ENCODE results near the gene SLC25A30.

The SLC25A30 gene

GRCh38 chr13:45413826-45414307 is 4.3 kb downstream of the SLC25A30 start:
- Histone ChIP-seq H3K27me3 (replicated peaks in 2 of 5; ENCODE audit: control insufficient read depth in 4 of 5, insufficient read depth in 5 of 5, low read length in 4 of 5) (no peaks in the 10 kb centered on the region), H3K4me3 (ENCODE audit: control insufficient read depth in 1 of 7, extremely low read depth in 1 of 7, insufficient read depth in 4 of 7, low read depth in 2 of 7, low read length in 6 of 7) (peak overlapping the region in 1 of 7 experiments; percentile 43), H3K9me3 (ENCODE audit: control extremely low read depth in 1 of 5, control insufficient read depth in 4 of 5, insufficient read depth in 2 of 5, low read depth in 1 of 5, low read length in 4 of 5) (no peaks in the 10 kb centered on the region), H3K27ac (ENCODE audit: insufficient read depth in 1 of 2, low read depth in 1 of 2, low read length in 2 of 2, poor library complexity in 1 of 2, severe bottlenecking in 2 of 2) (no peak overlapping the region), H3K36me3 (ENCODE audit: control insufficient read depth in 4 of 4, insufficient read depth in 4 of 4, low read length in 3 of 4) (peaks cover 6 to 34% (median 24%) of the 10 kb centered on the region in 4 experiments), H3K4me1 (ENCODE audit: control extremely low read depth in 1 of 4, control insufficient read depth in 4 of 4, insufficient read depth in 4 of 4, low read length in 3 of 4) (peaks cover 9 to 53% (median 31%) of the 10 kb centered on the region in 4 experiments)
- 64% methylated on average over 2 of the region's 4 CpGs for WGBS (ENCODE audit: insufficient coverage)
- no peak for DNase-seq
- ChIA-PET CTCF (interaction anchor here (0.7 to 8.9 kb wide), 5 partner anchors 9 to 60 kb away, joined by 3 to 77 read pairs (median 4); no protein-coding TSS in a partner anchor), POLR2A (interaction anchor here (0.6 kb wide), 1 partner anchor 23 kb away, joined by 3 read pairs; no protein-coding TSS in a partner anchor)

- DNase-seq: peak in 2 of 3 donors; percentile 36 to 50
- no CpG with 5 or more reads among the region's 4 CpGs for WGBS (ENCODE audit: insufficient coverage)
- CTCF ChIA-PET: interaction anchor here (1.0 to 8.9 kb wide), 5 partner anchors 8 to 78 kb away, joined by 3 to 77 read pairs (median 10); no protein-coding TSS in a partner anchor
- Histone ChIP-seq H3K36me3 (ENCODE audit: control insufficient read depth in 4 of 4, insufficient read depth in 4 of 4, low read length in 3 of 4) (peaks cover 9 to 48% (median 36%) of the 10 kb centered on the region in 4 experiments), H3K4me1 (ENCODE audit: control extremely low read depth in 1 of 4, control insufficient read depth in 4 of 4, insufficient read depth in 4 of 4, low read length in 3 of 4) (peaks cover 9 to 48% (median 28%) of the 10 kb centered on the region in 4 experiments), H3K27me3 (replicated peaks in 2 of 5; ENCODE audit: control insufficient read depth in 4 of 5, insufficient read depth in 5 of 5, low read length in 4 of 5) (no peaks in the 10 kb centered on the region), H3K9me3 (ENCODE audit: control extremely low read depth in 1 of 5, control insufficient read depth in 4 of 5, insufficient read depth in 2 of 5, low read depth in 1 of 5, low read length in 4 of 5) (no peaks in the 10 kb centered on the region), H3K27ac (ENCODE audit: insufficient read depth in 1 of 2, low read depth in 1 of 2, low read length in 2 of 2, poor library complexity in 1 of 2, severe bottlenecking in 2 of 2) (no peak overlapping the region), H3K4me3 (ENCODE audit: control insufficient read depth in 1 of 7, extremely low read depth in 1 of 7, insufficient read depth in 4 of 7, low read depth in 2 of 7, low read length in 6 of 7) (peak overlapping the region in 1 of 7 experiments; percentile 7)
- POLR2A ChIA-PET: interaction anchor here (0.9 kb wide), 1 partner anchor 10 kb away, joined by 3 read pairs; no protein-coding TSS in a partner anchor
Measured at GRCh38 chr13:45412274-45413049, 5.7 kb downstream of the SLC25A30 start.

GRCh38 chr13:45411631-45412030 is 6.5 kb downstream of the SLC25A30 start:
- ChIA-PET CTCF (interaction anchor here (1.9 to 8.9 kb wide), 4 partner anchors 7 to 40 kb away, joined by 7 to 77 read pairs (median 20); no protein-coding TSS in a partner anchor), POLR2A (no interaction called here)
- Histone ChIP-seq H3K9me3 (ENCODE audit: control extremely low read depth in 1 of 5, control insufficient read depth in 4 of 5, insufficient read depth in 2 of 5, low read depth in 1 of 5, low read length in 4 of 5) (no peaks in the 10 kb centered on the region), H3K4me1 (ENCODE audit: control extremely low read depth in 1 of 4, control insufficient read depth in 4 of 4, insufficient read depth in 4 of 4, low read length in 3 of 4) (peaks cover 9 to 50% (median 28%) of the 10 kb centered on the region in 4 experiments), H3K36me3 (ENCODE audit: control insufficient read depth in 4 of 4, insufficient read depth in 4 of 4, low read length in 3 of 4) (peaks cover 10 to 53% (median 41%) of the 10 kb centered on the region in 4 experiments), H3K27me3 (replicated peaks in 2 of 5; ENCODE audit: control insufficient read depth in 4 of 5, insufficient read depth in 5 of 5, low read length in 4 of 5) (no peaks in the 10 kb centered on the region), H3K4me3 (ENCODE audit: control insufficient read depth in 1 of 7, extremely low read depth in 1 of 7, insufficient read depth in 4 of 7, low read depth in 2 of 7, low read length in 6 of 7) (no peak overlapping the region), H3K27ac (ENCODE audit: insufficient read depth in 1 of 2, low read depth in 1 of 2, low read length in 2 of 2, poor library complexity in 1 of 2, severe bottlenecking in 2 of 2) (no peak overlapping the region)
- 88% methylated on average over 1 of the region's 4 CpGs for WGBS (ENCODE audit: insufficient coverage)
- no peak for DNase-seq

- Histone ChIP-seq H3K9me3 (ENCODE audit: control extremely low read depth in 1 of 5, control insufficient read depth in 4 of 5, insufficient read depth in 2 of 5, low read depth in 1 of 5, low read length in 4 of 5) (no peaks in the 10 kb centered on the region), H3K27ac (ENCODE audit: insufficient read depth in 1 of 2, low read depth in 1 of 2, low read length in 2 of 2, poor library complexity in 1 of 2, severe bottlenecking in 2 of 2) (no peak overlapping the region), H3K36me3 (ENCODE audit: control insufficient read depth in 4 of 4, insufficient read depth in 4 of 4, low read length in 3 of 4) (peaks cover 14 to 57% (median 44%) of the 10 kb centered on the region in 4 experiments), H3K4me1 (ENCODE audit: control extremely low read depth in 1 of 4, control insufficient read depth in 4 of 4, insufficient read depth in 4 of 4, low read length in 3 of 4) (peaks cover 8 to 51% (median 29%) of the 10 kb centered on the region in 4 experiments), H3K27me3 (replicated peaks in 2 of 5; ENCODE audit: control insufficient read depth in 4 of 5, insufficient read depth in 5 of 5, low read length in 4 of 5) (no peaks in the 10 kb centered on the region), H3K4me3 (ENCODE audit: control insufficient read depth in 1 of 7, extremely low read depth in 1 of 7, insufficient read depth in 4 of 7, low read depth in 2 of 7, low read length in 6 of 7) (no peak overlapping the region)
- ChIA-PET CTCF (interaction anchor here (1.9 to 8.9 kb wide), 3 partner anchors 13 to 40 kb away, joined by 7 to 77 read pairs (median 10); no protein-coding TSS in a partner anchor), POLR2A (no interaction called here)
- whole genome bisulfite sequencing (ENCODE audit: insufficient coverage): 66% methylated on average over 4 of the region's 4 CpGs
- no peak for DNase-seq
Measured at GRCh38 chr13:45411221-45411620, 7.0 kb downstream of the SLC25A30 start.

- CTCF ChIA-PET: interaction anchor here (0.7 to 1.9 kb wide), 2 partner anchors 8 to 39 kb away, joined by 3 to 7 read pairs; partner anchors contain the start of gene SLC25A30
- Histone ChIP-seq H3K36me3 (ENCODE audit: control insufficient read depth in 4 of 4, insufficient read depth in 4 of 4, low read length in 3 of 4) (peaks cover 14 to 61% (median 48%) of the 10 kb centered on the region in 4 experiments), H3K27me3 (replicated peaks in 2 of 5; ENCODE audit: control insufficient read depth in 4 of 5, insufficient read depth in 5 of 5, low read length in 4 of 5) (no peaks in the 10 kb centered on the region), H3K27ac (ENCODE audit: insufficient read depth in 1 of 2, low read depth in 1 of 2, low read length in 2 of 2, poor library complexity in 1 of 2, severe bottlenecking in 2 of 2) (no peak overlapping the region), H3K9me3 (ENCODE audit: control extremely low read depth in 1 of 5, control insufficient read depth in 4 of 5, insufficient read depth in 2 of 5, low read depth in 1 of 5, low read length in 4 of 5) (no peaks in the 10 kb centered on the region), H3K4me1 (ENCODE audit: control extremely low read depth in 1 of 4, control insufficient read depth in 4 of 4, insufficient read depth in 4 of 4, low read length in 3 of 4) (peaks cover 8 to 49% (median 26%) of the 10 kb centered on the region in 4 experiments), H3K4me3 (ENCODE audit: control insufficient read depth in 1 of 7, extremely low read depth in 1 of 7, insufficient read depth in 4 of 7, low read depth in 2 of 7, low read length in 6 of 7) (no peak overlapping the region)
- DNase-seq: no peak
- 95% methylated on average over 7 of the region's 12 CpGs for WGBS (ENCODE audit: insufficient coverage)
- POLR2A ChIA-PET: no interaction called here
Measured at GRCh38 chr13:45410466-45410865, 7.7 kb downstream of the SLC25A30 start.

- no peak overlapping the region for H3K4me3 ChIP-seq (ENCODE audit: control insufficient read depth in 1 of 7, extremely low read depth in 1 of 7, insufficient read depth in 4 of 7, low read depth in 2 of 7, low read length in 6 of 7)
- H3K4me1 ChIP-seq (ENCODE audit: control extremely low read depth in 1 of 4, control insufficient read depth in 4 of 4, insufficient read depth in 4 of 4, low read length in 3 of 4): peaks cover 8 to 44% (median 22%) of the 10 kb centered on the region in 4 experiments
- DNase-seq: no peak
- peaks cover 18 to 63% (median 52%) of the 10 kb centered on the region in 4 experiments for H3K36me3 ChIP-seq (ENCODE audit: control insufficient read depth in 4 of 4, insufficient read depth in 4 of 4, low read length in 3 of 4)
- H3K27me3 ChIP-seq (replicated peaks in 2 of 5; ENCODE audit: control insufficient read depth in 4 of 5, insufficient read depth in 5 of 5, low read length in 4 of 5): no peaks in the 10 kb centered on the region
- H3K27ac ChIP-seq (ENCODE audit: insufficient read depth in 1 of 2, low read depth in 1 of 2, low read length in 2 of 2, poor library complexity in 1 of 2, severe bottlenecking in 2 of 2): no peak overlapping the region
- WGBS (ENCODE audit: insufficient coverage): no CpG with 5 or more reads among the region's 2 CpGs
- ChIA-PET CTCF (interaction anchor here (0.7 to 1.9 kb wide), 2 partner anchors 9 to 39 kb away, joined by 3 to 7 read pairs; partner anchors contain the start of gene SLC25A30), POLR2A (no interaction called here)
- no peaks in the 10 kb centered on the region for H3K9me3 ChIP-seq (ENCODE audit: control extremely low read depth in 1 of 5, control insufficient read depth in 4 of 5, insufficient read depth in 2 of 5, low read depth in 1 of 5, low read length in 4 of 5)
Measured at GRCh38 chr13:45410001-45410400, 8.2 kb downstream of the SLC25A30 start.

All from common myeloid progenitor, CD34-positive (primary cell).